ENCODE measurements around the gene UBXN6. TPM values are rescaled to one million over a fixed set of nuclear protein-coding genes. Genes with fewer than 3 reads are reported as not detected.

UBXN6 gene
- total RNA-seq, 5 donors from 2014 or later (not counting 1 experiment from before 2014, with no cell fraction given): 49.7 to 86.4 (median 76.5) TPM

DNA sequence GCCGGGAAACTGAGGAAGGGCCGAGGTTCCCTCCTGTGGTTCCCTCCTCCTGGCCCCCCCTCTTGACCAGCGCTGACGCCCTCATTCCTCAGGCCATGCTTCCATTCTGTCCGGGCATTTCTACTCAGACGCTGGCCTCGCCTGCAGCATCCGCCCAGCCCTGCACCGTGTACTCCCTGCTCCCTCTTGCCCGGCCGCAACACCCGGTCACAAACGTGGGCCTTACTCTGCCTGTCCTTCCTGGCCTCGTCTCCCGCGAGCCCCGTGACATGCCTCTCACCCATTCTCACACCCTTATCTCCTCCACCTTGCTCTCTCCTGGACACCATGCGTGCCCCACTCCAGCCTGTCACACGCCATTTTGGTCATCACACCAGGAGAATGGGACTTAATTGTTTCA, 25.8 kb upstream of the UBXN6 start:
- Histone ChIP-seq H3K4me3 (ENCODE audit: control insufficient read depth in 1 of 2, extremely low read depth in 1 of 2, low read length in 1 of 2) (no peak overlapping the region), H3K9me3 (no peaks in the 10 kb centered on the region), H3K4me1 (ENCODE audit: control insufficient read depth in 1 of 2, extremely low read depth in 1 of 2, insufficient read depth in 2 of 2, low read length in 2 of 2) (no peaks in the 10 kb centered on the region), H3K27ac (ENCODE audit: low read length) (no peak overlapping the region), H3K27me3 (replicated peaks in 1 of 2; ENCODE audit: control insufficient read depth in 2 of 2, extremely low read depth in 1 of 2, insufficient read depth in 2 of 2, low read length in 1 of 2) (no peaks in the 10 kb centered on the region), H3K36me3 (ENCODE audit: control insufficient read depth in 2 of 2, extremely low read depth in 1 of 2, insufficient read depth in 1 of 2, low read length in 1 of 2) (peaks cover 0 to 7% of the 10 kb centered on the region in 2 donors)
- Mint-ChIP-seq H3K27me3 (no peaks in the 10 kb centered on the region), H3K9me3 (no peaks in the 10 kb centered on the region), H3K36me3 (peaks cover 19% of the 10 kb centered on the region), H3K27ac (no peak overlapping the region), H3K4me3 (no peak overlapping the region), H3K4me1 (peaks cover 0 to 2% (median 0%) of the 10 kb centered on the region in 3 donors)
- CTCF ChIA-PET: interaction anchor here (0.6 kb wide), 2 partner anchors 10 to 207 kb away, joined by 3 read pairs; no protein-coding TSS in a partner anchor
- ATAC-seq (replicated peaks in 1 of 4) (no peak), DNase-seq (no peak)
- 94% methylated on average over 17 of the region's 19 CpGs for WGBS (ENCODE audit: insufficient coverage)
- POLR2A ChIA-PET: interaction anchor here in 1 of 2 donors (0.6 kb wide), 1 partner anchor 12 kb away, joined by 3 read pairs; no protein-coding TSS in a partner anchor

DNA sequence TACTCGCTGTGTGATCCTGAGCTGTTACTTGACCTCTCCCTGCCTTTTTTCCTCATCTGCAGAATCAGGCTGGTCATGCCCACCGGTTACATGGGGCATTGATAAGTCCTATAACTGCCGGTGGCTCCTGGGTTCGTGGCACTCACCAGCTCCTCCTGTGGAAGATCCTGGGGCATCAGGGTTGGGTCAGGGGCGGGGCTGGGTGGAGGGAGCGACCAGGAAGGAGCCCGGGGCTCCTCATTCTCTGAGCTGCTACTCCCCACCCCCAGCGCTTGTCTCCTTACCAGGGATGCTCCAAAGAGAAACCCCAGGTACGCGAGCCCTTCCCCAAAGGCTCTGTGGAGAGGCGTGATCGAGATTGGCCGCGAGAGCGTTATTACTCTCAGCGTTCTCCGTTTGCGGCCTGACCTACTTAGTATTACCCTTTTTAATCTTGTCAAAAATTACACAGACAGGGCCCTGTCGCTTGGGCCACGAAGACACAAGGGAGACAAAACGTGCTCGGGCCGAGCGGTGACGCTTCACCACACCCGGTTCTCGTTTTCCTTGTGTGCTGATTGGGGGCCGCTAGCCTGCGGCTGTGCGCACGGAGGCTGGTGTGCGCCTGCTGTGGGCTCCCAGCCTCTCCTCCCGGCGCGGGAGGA, 25.2 kb upstream of the UBXN6 start:
- no peak for DNase-seq
- no peak overlapping the region for H3K27ac ChIP-seq (ENCODE audit: low read length)
- H3K27ac Mint-ChIP-seq: no peak overlapping the region
- H3K27me3 ChIP-seq (replicated peaks in 1 of 2; ENCODE audit: control insufficient read depth in 2 of 2, extremely low read depth in 1 of 2, insufficient read depth in 2 of 2, low read length in 1 of 2): no peaks in the 10 kb centered on the region
- ChIA-PET CTCF (interaction anchor here in 1 of 2 donors (0.6 kb wide), 1 partner anchor 206 kb away, joined by 3 read pairs; no protein-coding TSS in a partner anchor), POLR2A (no interaction called here)
- H3K9me3 Mint-ChIP-seq: no peaks in the 10 kb centered on the region
- H3K36me3 Mint-ChIP-seq: peaks cover 19% of the 10 kb centered on the region
- 98% methylated on average over 30 of the region's 35 CpGs for WGBS (ENCODE audit: insufficient coverage)
- H3K27me3 Mint-ChIP-seq: no peaks in the 10 kb centered on the region
- ATAC-seq (replicated peaks in 1 of 4): no peak
- H3K36me3 ChIP-seq (ENCODE audit: control insufficient read depth in 2 of 2, extremely low read depth in 1 of 2, insufficient read depth in 1 of 2, low read length in 1 of 2): peaks cover 0 to 5% of the 10 kb centered on the region in 2 donors
- H3K4me1 ChIP-seq (ENCODE audit: control insufficient read depth in 1 of 2, extremely low read depth in 1 of 2, insufficient read depth in 2 of 2, low read length in 2 of 2): no peaks in the 10 kb centered on the region
- H3K9me3 ChIP-seq: no peaks in the 10 kb centered on the region
- H3K4me3 Mint-ChIP-seq: no peak overlapping the region
- no peak overlapping the region for H3K4me3 ChIP-seq (ENCODE audit: control insufficient read depth in 1 of 2, extremely low read depth in 1 of 2, low read length in 1 of 2)
- H3K4me1 Mint-ChIP-seq: peaks cover 0 to 2% (median 0%) of the 10 kb centered on the region in 3 donors

GRCh38 chr19:4477034-4477801, 19.6 kb upstream of the UBXN6 start:
- no peak for DNase-seq
- ChIA-PET POLR2A (no interaction called here), CTCF (interaction anchor here in 1 of 2 donors (0.5 to 0.8 kb wide), 3 partner anchors 109 to 392 kb away, joined by 3 read pairs; no protein-coding TSS in a partner anchor)
- Mint-ChIP-seq H3K4me3 (no peak overlapping the region), H3K36me3 (peaks cover 12% of the 10 kb centered on the region), H3K4me1 (peaks cover 15 to 20% (median 17%) of the 10 kb centered on the region in 3 donors), H3K27me3 (no peaks in the 10 kb centered on the region), H3K27ac (no peak overlapping the region), H3K9me3 (no peaks in the 10 kb centered on the region)
- Histone ChIP-seq H3K27ac (ENCODE audit: low read length) (no peak overlapping the region), H3K9me3 (no peaks in the 10 kb centered on the region), H3K4me3 (ENCODE audit: control insufficient read depth in 1 of 2, extremely low read depth in 1 of 2, low read length in 1 of 2) (no peak overlapping the region), H3K27me3 (replicated peaks in 1 of 2; ENCODE audit: control insufficient read depth in 2 of 2, extremely low read depth in 1 of 2, insufficient read depth in 2 of 2, low read length in 1 of 2) (no peaks in the 10 kb centered on the region), H3K36me3 (ENCODE audit: control insufficient read depth in 2 of 2, extremely low read depth in 1 of 2, insufficient read depth in 1 of 2, low read length in 1 of 2) (peaks cover 0 to 20% of the 10 kb centered on the region in 2 donors), H3K4me1 (ENCODE audit: control insufficient read depth in 1 of 2, extremely low read depth in 1 of 2, insufficient read depth in 2 of 2, low read length in 2 of 2) (peaks cover 13 to 26% of the 10 kb centered on the region in 2 experiments)
- WGBS (ENCODE audit: insufficient coverage): 89% methylated on average over 13 of the region's 16 CpGs
- ATAC-seq (replicated peaks in 1 of 4): no peak

GRCh38 chr19:4474514-4475022, 17.0 kb upstream of the UBXN6 start:
- Mint-ChIP-seq H3K27ac (peak overlapping the region in 1 of 2 donors; percentile 64), H3K9me3 (no peaks in the 10 kb centered on the region), H3K4me3 (peak overlapping the region in 2 of 3 donors; percentile 66 to 73), H3K36me3 (peaks cover 12% of the 10 kb centered on the region), H3K4me1 (peaks cover 21 to 25% (median 24%) of the 10 kb centered on the region in 3 donors), H3K27me3 (no peaks in the 10 kb centered on the region)
- Histone ChIP-seq H3K27me3 (replicated peaks in 1 of 2; ENCODE audit: control insufficient read depth in 2 of 2, extremely low read depth in 1 of 2, insufficient read depth in 2 of 2, low read length in 1 of 2) (no peaks in the 10 kb centered on the region), H3K4me1 (ENCODE audit: control insufficient read depth in 1 of 2, extremely low read depth in 1 of 2, insufficient read depth in 2 of 2, low read length in 2 of 2) (peaks cover 15 to 38% of the 10 kb centered on the region in 2 experiments), H3K27ac (ENCODE audit: low read length) (no peak overlapping the region), H3K4me3 (ENCODE audit: control insufficient read depth in 1 of 2, extremely low read depth in 1 of 2, low read length in 1 of 2) (peak overlapping the region in 1 of 2 donors; percentile 46), H3K36me3 (ENCODE audit: control insufficient read depth in 2 of 2, extremely low read depth in 1 of 2, insufficient read depth in 1 of 2, low read length in 1 of 2) (peaks cover 0 to 20% of the 10 kb centered on the region in 2 donors), H3K9me3 (no peaks in the 10 kb centered on the region)
- ATAC-seq (replicated peaks in 1 of 4) (no peak), DNase-seq (peak in 4 of 35 experiments; percentile 20 to 40 (median 32))
- CTCF ChIA-PET: interaction anchor here (0.5 kb wide), 2 partner anchors 487 to 901 kb away, joined by 3 to 5 read pairs; partner anchors contain the start of gene HMG20B (in 1 of the 2)
- POLR2A ChIA-PET: no interaction called here
- WGBS (ENCODE audit: insufficient coverage): 44% methylated on average over 3 of the region's 13 CpGs

GRCh38 chr19:4473763-4474513, 16.3 kb upstream of the UBXN6 start:
- Histone ChIP-seq H3K36me3 (ENCODE audit: control insufficient read depth in 2 of 2, extremely low read depth in 1 of 2, insufficient read depth in 1 of 2, low read length in 1 of 2) (peaks cover 0 to 20% of the 10 kb centered on the region in 2 donors), H3K4me1 (ENCODE audit: control insufficient read depth in 1 of 2, extremely low read depth in 1 of 2, insufficient read depth in 2 of 2, low read length in 2 of 2) (peaks cover 15 to 38% of the 10 kb centered on the region in 2 experiments), H3K4me3 (ENCODE audit: control insufficient read depth in 1 of 2, extremely low read depth in 1 of 2, low read length in 1 of 2) (peak overlapping the region in 1 of 2 donors; percentile 46), H3K27ac (ENCODE audit: low read length) (no peak overlapping the region), H3K27me3 (replicated peaks in 1 of 2; ENCODE audit: control insufficient read depth in 2 of 2, extremely low read depth in 1 of 2, insufficient read depth in 2 of 2, low read length in 1 of 2) (no peaks in the 10 kb centered on the region), H3K9me3 (no peaks in the 10 kb centered on the region)
- CTCF ChIA-PET: interaction anchor here in 1 of 2 donors (0.5 to 0.6 kb wide), 2 partner anchors 10 to 486 kb away, joined by 3 read pairs; no protein-coding TSS in a partner anchor
- Mint-ChIP-seq H3K9me3 (no peaks in the 10 kb centered on the region), H3K36me3 (peaks cover 12% of the 10 kb centered on the region), H3K4me1 (peaks cover 23 to 25% (median 24%) of the 10 kb centered on the region in 3 donors), H3K4me3 (peak overlapping the region in 2 of 3 donors; percentile 73 to 76), H3K27me3 (no peaks in the 10 kb centered on the region), H3K27ac (peak overlapping the region in 1 of 2 donors; percentile 64)
- WGBS (ENCODE audit: insufficient coverage): 60% methylated on average over 20 of the region's 23 CpGs
- POLR2A ChIA-PET: no interaction called here
- DNase-seq (no peak), ATAC-seq (replicated peaks in 1 of 4) (no peak)
